Memory B cell (primary cell): ENCODE data around the gene CKLF.
"Not testable (repeated sequence)": the region's sequence is repeated elsewhere in the genome, so short reads cannot be mapped to it uniquely, and the experiment has no call there.

Experiments used
- ATAC-seq: fragments of 150-1000 bp; cut with Tn5 transposase; 2 replicates; pipeline ENCODE4 v1.10.0; 2021; ENCODE audit warnings: low read depth, mild to moderate bottlenecking, moderate library complexity
- DNase-seq, 2 donors: peaks; one replicate each; pipeline ENCODE4 v3.0.0; 2022; ENCODE audit warnings: low spot score in 2 of 2
- H3K27ac Mint-ChIP-seq: one replicate; pipeline ENCODE4 v1.8.0; 2022; ENCODE audit warnings: mild to moderate bottlenecking, moderate library complexity, mixed read lengths
- H3K27me3 Mint-ChIP-seq: one replicate; pipeline ENCODE4 v1.8.0; 2022; ENCODE audit warnings: mixed read lengths
- H3K36me3 Mint-ChIP-seq: one replicate; pipeline ENCODE4 v1.8.0; 2022; ENCODE audit warnings: mild to moderate bottlenecking, mixed read lengths
- H3K4me1 Mint-ChIP-seq: one replicate; pipeline ENCODE4 v1.8.0; 2022; ENCODE audit warnings: mixed read lengths
- H3K4me3 Mint-ChIP-seq: one replicate; pipeline ENCODE4 v1.8.0; 2022; ENCODE audit warnings: mild to moderate bottlenecking, moderate library complexity, mixed read lengths
- H3K9me3 Mint-ChIP-seq: one replicate; pipeline ENCODE4 v1.8.0; 2022; ENCODE audit warnings: mixed read lengths

CKLF gene

GRCh38 chr16:66514391-66514790 lies 38.0 kb upstream of the CKLF start:
- H3K27ac Mint-ChIP-seq, H3K9me3 Mint-ChIP-seq, DNase-seq, ATAC-seq, H3K36me3 Mint-ChIP-seq, H3K27me3 Mint-ChIP-seq, H3K4me3 Mint-ChIP-seq: not testable (repeated sequence)
- peaks cover 32% of the 10 kb centered on the region for H3K4me1 Mint-ChIP-seq

- H3K4me3 Mint-ChIP-seq, H3K9me3 Mint-ChIP-seq, DNase-seq, H3K27ac Mint-ChIP-seq, ATAC-seq, H3K27me3 Mint-ChIP-seq, H3K36me3 Mint-ChIP-seq: not testable (repeated sequence)
- H3K4me1 Mint-ChIP-seq, result peaks cover 39% of the 10 kb centered on the region
These were observed 37.3 kb upstream of the CKLF start for GRCh38 chr16:66514980-66515595.

- ATAC-seq, result no peak
These were observed 36.5 kb upstream of the CKLF start for GRCh38 chr16:66515596-66516508.

GRCh38 chr16:66516509-66516807 lies 35.9 kb upstream of the CKLF start:
- peak overlapping the region; percentile 87 for H3K4me3 Mint-ChIP-seq
- H3K4me1 Mint-ChIP-seq, result peaks cover 48% of the 10 kb centered on the region
- DNase-seq (no peak), ATAC-seq (no peak)
- no peaks in the 10 kb centered on the region for H3K9me3 Mint-ChIP-seq
- H3K27ac Mint-ChIP-seq, result peak overlapping the region; percentile 100
- no peaks in the 10 kb centered on the region for H3K36me3 Mint-ChIP-seq
- no peaks in the 10 kb centered on the region for H3K27me3 Mint-ChIP-seq

More at GRCh38 chr16:66515596-66516508, 36.5 kb upstream of the CKLF start:
- Mint-ChIP-seq H3K4me1 (peaks cover 44% of the 10 kb centered on the region), H3K27me3 (no peaks in the 10 kb centered on the region), H3K4me3 (peak overlapping the region; percentile 87), H3K36me3 (no peaks in the 10 kb centered on the region), H3K27ac (peak overlapping the region; percentile 100), H3K9me3 (no peaks in the 10 kb centered on the region)
- DNase-seq, result no peak

- peaks cover 50% of the 10 kb centered on the region for H3K4me1 Mint-ChIP-seq
- peak overlapping the region; percentile 100 for H3K27ac Mint-ChIP-seq
- H3K4me3 Mint-ChIP-seq, result peak overlapping the region; percentile 87
- DNase-seq (peak; percentile 70 to 87), ATAC-seq (peak; percentile 94)
- H3K36me3 Mint-ChIP-seq, result no peaks in the 10 kb centered on the region
- no peaks in the 10 kb centered on the region for H3K9me3 Mint-ChIP-seq
- no peaks in the 10 kb centered on the region for H3K27me3 Mint-ChIP-seq
These were observed 35.4 kb upstream of the CKLF start for GRCh38 chr16:66516808-66517585.

GRCh38 chr16:66517586-66518263 lies 34.7 kb upstream of the CKLF start:
- H3K4me3 Mint-ChIP-seq, result peak overlapping the region; percentile 87
- no peaks in the 10 kb centered on the region for H3K27me3 Mint-ChIP-seq
- H3K9me3 Mint-ChIP-seq, result no peaks in the 10 kb centered on the region
- DNase-seq, result no peak
- no peaks in the 10 kb centered on the region for H3K36me3 Mint-ChIP-seq
- ATAC-seq, result no peak
- peaks cover 53% of the 10 kb centered on the region for H3K4me1 Mint-ChIP-seq
- H3K27ac Mint-ChIP-seq, result peak overlapping the region; percentile 100

GRCh38 chr16:66519482-66520373 lies 32.6 kb upstream of the CKLF start:
- Mint-ChIP-seq H3K27me3 (no peaks in the 10 kb centered on the region), H3K27ac (peak overlapping the region; percentile 47), H3K4me1 (peaks cover 61% of the 10 kb centered on the region), H3K4me3 (no peak overlapping the region), H3K36me3 (no peaks in the 10 kb centered on the region), H3K9me3 (no peaks in the 10 kb centered on the region)
- ATAC-seq, result no peak
- DNase-seq, result no peak

GRCh38 chr16:66520406-66521170 lies 31.8 kb upstream of the CKLF start:
- Mint-ChIP-seq H3K36me3 (no peaks in the 10 kb centered on the region), H3K27ac (peak overlapping the region; percentile 79), H3K9me3 (no peaks in the 10 kb centered on the region), H3K4me3 (peak overlapping the region; percentile 53), H3K27me3 (no peaks in the 10 kb centered on the region), H3K4me1 (peaks cover 63% of the 10 kb centered on the region)
- no peak for DNase-seq
- no peak for ATAC-seq

- DNase-seq (no peak), ATAC-seq (no peak)
- Mint-ChIP-seq H3K4me3 (no peak overlapping the region), H3K27me3 (no peaks in the 10 kb centered on the region), H3K27ac (peak overlapping the region; percentile 79), H3K36me3 (no peaks in the 10 kb centered on the region), H3K4me1 (peaks cover 63% of the 10 kb centered on the region), H3K9me3 (no peaks in the 10 kb centered on the region)
These were observed 31.1 kb upstream of the CKLF start for GRCh38 chr16:66521252-66521713.

- peak overlapping the region; percentile 70 for H3K4me3 Mint-ChIP-seq
- no peaks in the 10 kb centered on the region for H3K36me3 Mint-ChIP-seq
- DNase-seq (no peak), ATAC-seq (no peak)
- H3K4me1 Mint-ChIP-seq, result peaks cover 58% of the 10 kb centered on the region
- H3K27ac Mint-ChIP-seq, result peak overlapping the region; percentile 96
- no peaks in the 10 kb centered on the region for H3K27me3 Mint-ChIP-seq
- no peaks in the 10 kb centered on the region for H3K9me3 Mint-ChIP-seq
These were observed 30.2 kb upstream of the CKLF start for GRCh38 chr16:66521951-66522771.

GRCh38 chr16:66522816-66523590 lies 29.4 kb upstream of the CKLF start:
- Mint-ChIP-seq H3K27me3 (no peaks in the 10 kb centered on the region), H3K9me3 (no peaks in the 10 kb centered on the region), H3K4me1 (peaks cover 53% of the 10 kb centered on the region), H3K4me3 (peak overlapping the region; percentile 78), H3K27ac (peak overlapping the region; percentile 96), H3K36me3 (no peaks in the 10 kb centered on the region)
- DNase-seq (no peak), ATAC-seq (no peak)
